ENCODE measurements around the gene DUSP7.

The DUSP7 gene

GRCh38 chr3:51999846-52000245, 56.5 kb downstream of the DUSP7 start:
- Histone ChIP-seq H3K27me3 (ENCODE audit: control insufficient read depth, low read length) (peaks cover 10% of the 10 kb centered on the region), H3K4me3 (ENCODE audit: low read length) (no peak overlapping the region), H3F3A (ENCODE audit: control insufficient read depth, insufficient read depth) (peaks cover 7% of the 10 kb centered on the region), H3K4me2 (ENCODE audit: low read length) (no peak overlapping the region), H3K27ac (ENCODE audit: low read depth, low read length) (no peak overlapping the region), H3K36me3 (ENCODE audit: control insufficient read depth, low read length) (peaks cover 8% of the 10 kb centered on the region), H4K20me1 (ENCODE audit: control insufficient read depth, insufficient read depth, low read depth, low read length) (0 out of 2 replicates have a peak, but pooled peaks cover under 1% of the 10 kb centered on the region), H3K9me2 (replicated peaks; ENCODE audit: control insufficient read depth, low read length) (no peaks in the 10 kb centered on the region), H3K9me3 (ENCODE audit: control insufficient read depth, insufficient read depth, low read length) (no peaks in the 10 kb centered on the region), H3K79me2 (ENCODE audit: control insufficient read depth, low read length) (peaks cover 9% of the 10 kb centered on the region), H3K4me1 (ENCODE audit: control insufficient read depth, low read length) (peaks cover 15% of the 10 kb centered on the region)
- no peak for TF ChIP-seq EZH2phosphoT487 (IDR thresholded peaks at IDR 0.05; ENCODE audit: borderline replicate concordance, low read length)
- TF ChIP-seq, protein P1, sequence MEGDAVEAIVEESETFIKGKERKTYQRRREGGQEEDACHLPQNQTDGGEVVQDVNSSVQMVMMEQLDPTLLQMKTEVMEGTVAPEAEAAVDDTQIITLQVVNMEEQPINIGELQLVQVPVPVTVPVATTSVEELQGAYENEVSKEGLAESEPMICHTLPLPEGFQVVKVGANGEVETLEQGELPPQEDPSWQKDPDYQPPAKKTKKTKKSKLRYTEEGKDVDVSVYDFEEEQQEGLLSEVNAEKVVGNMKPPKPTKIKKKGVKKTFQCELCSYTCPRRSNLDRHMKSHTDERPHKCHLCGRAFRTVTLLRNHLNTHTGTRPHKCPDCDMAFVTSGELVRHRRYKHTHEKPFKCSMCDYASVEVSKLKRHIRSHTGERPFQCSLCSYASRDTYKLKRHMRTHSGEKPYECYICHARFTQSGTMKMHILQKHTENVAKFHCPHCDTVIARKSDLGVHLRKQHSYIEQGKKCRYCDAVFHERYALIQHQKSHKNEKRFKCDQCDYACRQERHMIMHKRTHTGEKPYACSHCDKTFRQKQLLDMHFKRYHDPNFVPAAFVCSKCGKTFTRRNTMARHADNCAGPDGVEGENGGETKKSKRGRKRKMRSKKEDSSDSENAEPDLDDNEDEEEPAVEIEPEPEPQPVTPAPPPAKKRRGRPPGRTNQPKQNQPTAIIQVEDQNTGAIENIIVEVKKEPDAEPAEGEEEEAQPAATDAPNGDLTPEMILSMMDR (IDR thresholded peaks at IDR 0.05; ENCODE audit: low read depth, low read length, poor library complexity, severe bottlenecking) = no peak
